GM18502 (cell line): ENCODE measurements around the gene EDEM2.
"Not testable (repeated sequence)": the region's sequence is repeated elsewhere in the genome, so short reads cannot be mapped to it uniquely, and the experiment has no call there.

Source experiments
- ATAC-seq: cut with Tn5 transposase; IDR thresholded peaks from one replicate; pipeline ENCODE4 v1.9.1; 2021; ENCODE audit warnings: mild to moderate bottlenecking; ENCODE audit not compliant: unreplicated experiment, poor library complexity

Gene EDEM2

DNA sequence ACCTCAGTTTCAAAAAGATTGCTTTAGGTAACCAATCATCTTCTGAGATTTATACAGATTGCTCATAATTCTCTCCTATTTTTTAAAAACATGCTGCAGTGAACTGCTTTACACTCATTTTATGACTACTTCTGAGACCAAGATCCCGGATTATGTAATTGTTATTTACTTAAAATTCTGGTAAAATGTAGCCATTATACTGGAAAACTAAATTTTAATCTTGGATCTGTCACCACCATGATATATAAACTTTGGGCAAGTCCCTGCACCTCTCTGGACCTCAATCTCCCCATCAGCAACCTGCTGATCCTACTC, 24.3 kb upstream of the EDEM2 start:
- ATAC-seq: no peak

DNA sequence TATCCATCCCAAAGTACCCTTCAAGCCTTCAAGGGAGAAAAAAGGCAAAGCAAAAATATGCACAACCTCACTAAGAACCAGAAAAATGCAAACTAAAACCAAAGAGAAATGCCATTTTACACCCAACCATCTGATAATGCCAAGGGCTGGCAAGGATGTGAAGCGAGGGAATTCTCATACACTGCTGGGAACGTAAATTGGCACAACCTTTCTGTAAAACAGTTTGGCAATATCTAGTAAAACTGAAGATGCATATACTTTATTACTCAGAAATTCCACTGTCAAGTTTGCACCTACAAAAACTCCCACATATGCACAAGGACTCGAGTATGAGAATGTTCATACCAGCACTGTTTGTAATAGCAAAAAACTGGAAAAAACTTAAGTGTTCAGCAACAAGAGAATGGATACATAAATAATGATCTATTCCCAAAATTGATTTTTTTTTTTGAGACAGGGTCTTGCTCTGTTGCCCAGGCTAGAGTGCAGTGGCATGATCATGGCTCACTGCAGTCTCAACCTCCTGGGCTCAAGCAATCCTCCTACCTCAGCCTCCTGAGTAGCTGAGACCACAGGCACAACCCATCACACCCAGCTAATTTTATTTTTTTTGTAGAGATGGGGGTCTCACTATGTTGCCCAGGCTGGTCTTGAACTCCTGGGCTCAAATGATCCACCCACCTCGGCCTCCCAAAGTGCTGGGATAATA, 21.7 kb upstream of the EDEM2 start:
- ATAC-seq: not testable (repeated sequence)

- no peak for ATAC-seq
Measured at GRCh38 chr20:35167787-35168186, 20.7 kb upstream of the EDEM2 start.

GRCh38 chr20:35166242-35166830, 19.2 kb upstream of the EDEM2 start:
- ATAC-seq: no peak

GRCh38 chr20:35165221-35166185, 18.4 kb upstream of the EDEM2 start:
- ATAC-seq: no peak

DNA sequence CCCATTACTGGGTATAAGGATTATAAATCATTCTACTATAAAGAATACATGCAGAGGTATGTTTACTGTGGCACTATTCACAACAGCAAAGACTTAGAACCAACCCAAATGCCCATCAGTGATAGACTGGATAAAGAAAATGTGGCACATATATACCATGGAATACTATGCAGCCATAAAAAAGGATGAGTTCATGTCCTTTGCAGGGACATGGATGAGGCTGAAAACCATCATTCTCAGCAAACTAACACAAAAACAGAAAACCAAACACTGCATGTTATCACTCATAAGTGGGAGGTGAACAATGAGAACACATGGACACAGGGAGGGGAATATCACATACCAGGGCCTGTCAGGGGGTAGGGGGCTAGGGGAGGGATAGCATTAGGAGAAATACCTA, 17.4 kb upstream of the EDEM2 start:
- not testable (repeated sequence) for ATAC-seq

DNA sequence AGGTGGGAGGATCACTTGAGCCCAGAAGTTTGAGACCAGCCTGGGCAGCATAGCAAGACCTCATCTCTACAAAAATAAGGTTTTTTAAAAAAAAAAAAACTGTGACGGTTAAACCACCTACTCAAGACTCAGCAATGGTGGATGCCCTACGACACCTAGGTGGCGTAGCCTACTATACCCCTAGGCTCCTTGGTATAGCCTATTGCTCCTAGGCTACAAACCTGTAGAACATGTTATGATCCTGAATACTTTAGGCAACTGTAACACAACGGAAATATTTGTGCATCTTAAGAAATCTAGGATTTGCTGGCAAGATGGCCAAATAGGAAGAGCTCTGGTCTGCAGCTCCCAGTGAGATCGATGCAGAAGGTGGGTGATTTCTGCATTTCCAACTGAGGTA, 13.2 kb upstream of the EDEM2 start:
- ATAC-seq: not testable (repeated sequence)

DNA sequence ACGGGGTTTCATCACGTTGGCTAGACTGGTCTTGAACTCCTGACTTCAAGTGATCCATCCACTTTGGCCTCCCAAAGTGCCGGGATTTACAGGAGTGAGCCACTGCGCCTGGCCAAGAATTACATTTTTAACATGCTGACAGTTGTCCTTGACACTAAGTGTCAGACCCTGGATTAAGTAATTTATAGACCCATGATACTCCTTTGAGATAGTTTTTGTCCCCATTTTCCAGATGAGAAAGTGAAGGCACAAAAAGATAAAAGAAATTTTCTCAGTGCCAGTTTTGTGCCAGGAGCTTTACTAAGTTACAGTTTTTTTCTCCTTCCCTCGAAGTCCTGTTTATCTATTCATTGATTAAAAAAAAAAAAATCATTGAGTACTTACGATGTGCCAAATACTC, 9.8 kb upstream of the EDEM2 start:
- ATAC-seq: no peak

DNA sequence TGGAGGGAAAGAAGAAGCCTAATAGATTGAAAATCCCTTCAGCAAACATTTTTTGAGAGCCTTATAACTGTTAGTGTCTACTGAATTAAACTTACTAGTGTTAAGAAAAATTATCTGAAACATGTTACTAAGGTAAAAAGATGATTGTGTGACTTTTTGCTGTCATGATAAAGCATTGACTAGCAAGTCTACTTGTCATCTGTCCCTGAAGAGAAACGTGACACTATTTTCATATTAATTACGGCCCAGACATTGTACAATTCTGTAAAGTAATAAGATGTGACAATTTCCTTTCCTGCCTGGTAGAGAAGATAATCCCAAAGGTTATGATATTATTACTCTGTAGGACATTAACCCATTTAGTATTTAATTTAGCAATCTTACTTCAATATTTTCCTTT, 8.8 kb upstream of the EDEM2 start:
- ATAC-seq: no peak

- no peak for ATAC-seq
Measured at GRCh38 chr20:35151736-35152135, 4.6 kb upstream of the EDEM2 start.

DNA sequence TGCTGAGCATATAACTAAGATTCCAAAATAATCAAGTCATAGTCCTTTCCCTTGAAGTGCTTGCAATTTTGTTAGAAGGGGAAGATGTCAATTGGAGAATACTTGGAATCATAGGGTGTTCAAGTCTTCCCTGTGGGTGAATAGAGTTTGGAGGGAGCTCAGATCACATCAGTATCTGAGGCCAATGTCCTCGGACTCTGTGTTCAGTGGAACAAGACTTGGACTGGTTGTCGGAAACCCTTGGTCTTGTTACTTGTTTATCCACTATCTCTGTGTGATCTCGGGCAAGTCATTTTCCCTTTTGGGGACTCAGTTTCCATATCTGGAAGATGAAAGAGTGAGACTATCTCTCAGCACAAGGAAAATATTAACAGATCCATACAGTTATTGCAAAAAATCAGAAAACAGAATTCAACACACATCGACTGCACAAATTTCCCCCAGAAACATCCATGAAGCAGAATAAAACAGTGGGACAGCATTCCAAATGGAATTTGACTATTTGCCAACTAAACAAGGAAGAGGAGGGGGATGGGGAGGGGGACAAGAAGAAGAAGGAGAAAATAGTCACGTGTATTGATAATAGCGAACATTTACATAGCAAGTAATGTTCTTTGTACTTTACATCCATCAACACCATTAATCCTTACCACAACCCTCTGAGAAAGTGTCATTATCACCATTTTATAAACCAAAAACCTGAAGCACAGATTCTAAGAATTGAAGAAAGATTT, 3.9 kb upstream of the EDEM2 start:
- ATAC-seq: no peak

DNA sequence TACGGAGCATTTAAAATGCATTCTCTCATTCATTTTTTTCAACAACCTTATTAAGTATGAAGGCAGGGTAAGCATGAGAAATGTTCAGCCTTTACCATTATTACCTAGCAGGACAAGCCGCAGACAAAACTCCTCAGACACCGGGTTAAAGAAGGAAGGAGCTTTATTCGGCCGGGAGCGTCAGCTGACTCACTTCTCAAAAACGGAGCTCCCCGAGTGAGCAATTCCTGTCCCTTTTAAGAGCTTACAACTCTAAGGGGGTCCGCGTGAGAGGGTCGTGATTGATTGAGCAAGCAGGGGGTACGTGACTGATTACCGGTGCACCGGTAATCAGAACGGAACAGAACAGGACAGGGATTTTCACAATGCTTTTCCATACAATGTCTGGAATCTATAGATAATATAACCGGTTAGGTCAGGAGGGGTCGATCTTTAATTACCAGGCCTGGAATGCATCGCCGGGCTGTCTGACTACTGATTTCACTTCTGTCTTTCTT, 487 bp upstream of the EDEM2 start:
- peak; percentile 29 for ATAC-seq

DNA sequence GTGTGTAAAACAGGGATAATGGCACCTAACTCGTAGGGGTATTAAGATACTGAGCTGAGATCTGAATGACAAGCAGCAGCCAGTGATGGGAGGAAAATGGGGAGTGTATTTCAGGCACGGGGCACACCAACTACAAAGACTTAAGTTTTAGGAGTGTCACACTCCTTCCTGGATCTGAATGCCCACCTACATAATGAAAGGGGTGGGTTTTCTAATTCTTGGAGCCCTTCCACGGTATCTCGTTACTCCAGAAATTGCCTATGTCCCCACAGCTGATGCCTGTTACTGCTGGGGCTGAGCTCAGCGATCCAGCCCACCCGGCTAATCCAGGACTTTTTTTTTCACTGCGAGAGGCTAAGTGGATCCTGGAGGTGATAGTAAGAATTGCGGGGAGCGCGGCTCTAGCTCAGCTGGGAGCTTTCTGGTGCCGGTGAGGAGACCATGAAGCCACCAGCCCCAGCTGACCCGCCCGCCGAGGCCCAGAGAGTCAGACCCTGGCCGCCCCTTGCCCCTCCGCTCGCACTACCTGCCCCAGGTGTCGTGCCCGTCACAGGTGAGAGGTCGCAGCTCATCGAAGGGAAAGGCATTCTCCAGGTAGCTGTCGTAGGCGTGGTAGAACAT, 727 bp downstream of the EDEM2 start:
- peak; percentile 11 for ATAC-seq

DNA sequence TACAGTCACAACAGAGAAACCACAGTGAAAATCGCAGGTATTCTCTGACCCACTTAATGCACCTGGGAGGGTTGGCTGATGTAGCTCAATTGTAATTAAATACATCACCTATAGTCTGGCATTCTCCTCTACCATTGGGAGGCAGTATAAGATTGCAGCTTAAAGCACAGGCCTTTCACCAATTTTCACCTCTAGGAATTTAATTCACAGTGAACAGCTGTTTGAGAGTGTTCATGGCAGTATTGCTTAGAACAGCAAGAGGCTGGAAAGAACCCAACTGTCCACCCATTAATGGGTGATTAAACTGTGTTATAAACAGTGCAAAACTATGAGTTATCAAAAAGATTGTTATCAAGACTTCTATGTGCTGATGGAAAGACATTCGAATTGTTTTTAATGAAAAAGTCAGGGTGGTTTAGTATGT, 2.0 kb downstream of the EDEM2 start:
- no peak for ATAC-seq

DNA sequence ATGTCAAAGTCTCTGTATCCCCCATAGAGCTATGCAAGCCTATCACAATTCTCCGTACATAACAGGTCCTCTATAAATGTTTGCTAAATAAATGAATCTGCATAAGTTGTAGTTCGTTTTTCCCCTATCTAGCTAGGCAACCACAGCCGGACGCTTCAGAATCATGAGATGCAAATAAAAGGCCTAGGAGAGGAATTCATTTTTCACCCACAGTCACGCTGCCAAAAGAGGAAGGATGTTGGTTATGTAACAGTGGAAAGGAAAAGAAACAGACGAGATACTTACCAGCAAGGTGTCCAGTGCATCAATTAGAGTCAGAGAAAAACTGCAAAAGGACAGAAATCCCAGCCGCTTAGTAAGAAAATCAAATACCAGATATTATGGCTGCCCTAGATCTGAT, 2.4 kb downstream of the EDEM2 start:
- no peak for ATAC-seq

GRCh38 chr20:35135867-35136586, 11.1 kb downstream of the EDEM2 start:
- ATAC-seq: no peak

GRCh38 chr20:35134880-35135279, 12.3 kb downstream of the EDEM2 start:
- no peak for ATAC-seq

GRCh38 chr20:35134472-35134871, 12.7 kb downstream of the EDEM2 start:
- ATAC-seq: no peak

- ATAC-seq: no peak
Measured at GRCh38 chr20:35133735-35134134, 13.4 kb downstream of the EDEM2 start.
